Liver (tissue), 9 donors: ENCODE data around the gene BRD3OS. TPM values are rescaled to one million over a fixed set of nuclear protein-coding genes. Genes with fewer than 3 reads are reported as not detected.

ENCODE experiments used
- DNase-seq: peaks from one replicate; pipeline ENCODE4 v3.0.0-alpha.2; 2017; ENCODE audit warnings: low spot score
- H3K27ac ChIP-seq, 2 donors: one replicate each; pipeline ENCODE4 v1.7.0; 2013; ENCODE audit warnings: inconsistent platforms in 2 of 2, low read length in 2 of 2, control low read depth in 1 of 2, low read depth in 1 of 2, mild to moderate bottlenecking in 1 of 2
- H3K27me3 ChIP-seq, 4 donors: one replicate each; pipeline versions ENCODE4 v1.6.1 to v1.7.0; 2013; ENCODE audit warnings: low read length in 3 of 4, inconsistent platforms in 1 of 4, mild to moderate bottlenecking in 1 of 4, moderate library complexity in 1 of 4; ENCODE audit not compliant: control insufficient read depth in 4 of 4, insufficient read depth in 4 of 4
- H3K36me3 ChIP-seq, 4 donors: one replicate each; pipeline versions ENCODE4 v1.6.1 to v1.7.0; 2013; ENCODE audit warnings: low read length in 3 of 4, mild to moderate bottlenecking in 3 of 4, low read depth in 1 of 4, moderate library complexity in 1 of 4; ENCODE audit not compliant: control insufficient read depth in 4 of 4, insufficient read depth in 3 of 4
- H3K4me1 ChIP-seq, 4 donors: one replicate each; pipeline versions ENCODE4 v1.6.1 to v1.7.0; 2013; ENCODE audit warnings: low read length in 3 of 4, mild to moderate bottlenecking in 3 of 4, moderate library complexity in 1 of 4; ENCODE audit not compliant: control insufficient read depth in 4 of 4, insufficient read depth in 4 of 4
- H3K4me3 ChIP-seq, 3 donors: one replicate each; pipeline versions ENCODE4 v1.6.1 to v1.7.0; 2013; ENCODE audit warnings: low read length in 3 of 3, control low read depth in 1 of 3, low read depth in 1 of 3, mild to moderate bottlenecking in 1 of 3
- H3K9ac ChIP-seq, 2 donors: one replicate each; pipeline ENCODE4 v1.7.0; 2013; ENCODE audit warnings: low read length in 2 of 2, mild to moderate bottlenecking in 2 of 2, moderate library complexity in 2 of 2, control low read depth in 1 of 2, low read depth in 1 of 2
- H3K9me3 ChIP-seq, 4 donors: one replicate each; pipeline versions ENCODE4 v1.6.1 to v1.7.0; 2013; ENCODE audit warnings: low read length in 3 of 4; ENCODE audit not compliant: control insufficient read depth in 4 of 4
- EGR1 ChIP-seq, 2 donors: IDR thresholded peaks; 2 replicates each; pipeline ENCODE4 v1.6.1; 2016 to 2018; ENCODE audit warnings: antibody characterized with exemption in 2 of 2, low read depth in 2 of 2
- FOXA1 ChIP-seq: IDR thresholded peaks from 2 replicates; pipeline ENCODE4 v1.6.1; 2016; ENCODE audit warnings: antibody characterized with exemption
- FOXA2 ChIP-seq: IDR thresholded peaks from 2 replicates; pipeline ENCODE4 v1.6.1; 2016; ENCODE audit warnings: antibody characterized with exemption
- GABPA ChIP-seq, 2 donors: IDR thresholded peaks in 1 of 2; conservative IDR thresholded peaks in 1 of 2; 2 replicates each; pipeline ENCODE4 v1.6.1; 2016; ENCODE audit warnings: antibody characterized with exemption in 2 of 2, mild to moderate bottlenecking in 1 of 2, moderate library complexity in 1 of 2
- HNF4A ChIP-seq, 2 donors: conservative IDR thresholded peaks; 2 replicates each; pipeline ENCODE4 v1.6.1; 2016; ENCODE audit warnings: antibody characterized with exemption in 2 of 2, mild to moderate bottlenecking in 2 of 2
- HNF4G ChIP-seq: IDR thresholded peaks from 2 replicates; pipeline ENCODE4 v1.6.1; 2016; ENCODE audit warnings: antibody characterized with exemption
- JUND ChIP-seq, 2 donors: IDR thresholded peaks; 2 replicates each; pipeline ENCODE4 v1.6.1; 2016; ENCODE audit warnings: antibody characterized with exemption in 2 of 2
- NR2F2 ChIP-seq: IDR thresholded peaks from 2 replicates; pipeline ENCODE4 v1.6.1; 2016; ENCODE audit warnings: antibody characterized with exemption
- RAD21 ChIP-seq, 2 donors: IDR thresholded peaks; 2 replicates each; pipeline ENCODE4 v1.6.1; 2016; ENCODE audit warnings: antibody characterized with exemption in 2 of 2, mild to moderate bottlenecking in 2 of 2
- RXRA ChIP-seq, 2 donors: IDR thresholded peaks; 2 replicates each; pipeline ENCODE4 v1.6.1; 2017 to 2018; ENCODE audit warnings: antibody characterized with exemption in 2 of 2, mild to moderate bottlenecking in 1 of 2
- SP1 ChIP-seq: IDR thresholded peaks from 2 replicates; pipeline ENCODE4 v1.6.1; 2018; ENCODE audit warnings: antibody characterized with exemption, mild to moderate bottlenecking
- TAF1 ChIP-seq: conservative IDR thresholded peaks from 2 replicates; pipeline ENCODE4 v1.6.1; 2016; ENCODE audit warnings: antibody characterized with exemption, mild to moderate bottlenecking
- YY1 ChIP-seq: IDR thresholded peaks from 2 replicates; pipeline ENCODE4 v1.6.1; 2016; ENCODE audit warnings: antibody characterized with exemption, mild to moderate bottlenecking
- WGBS: extraction: QIAGEN DNeasy Blood & Tissue Kit; methylation state at CpG from one replicate; pipeline ENCODE4 v1.1.7; 2013; 5-methylcytosine and 5-hydroxymethylcytosine counted together
- polyA plus RNA-seq, 2 donors: library from polyadenylated mRNA; stranded (reverse) in 1 of 2; unstranded in 1 of 2; fragments of 200-250 nt in 1 of 2; fragments of >200 nt in 1 of 2; fragmentation: Nextera tagmentation in 1 of 2; extraction: Ambion mirVana in 1 of 2; gene quantifications; one replicate each; pipeline versions ENCODE4 v1.2.1 to v1.2.3, GENCODE V29; 2013 to 2015
- total RNA-seq, 2 donors: library from RNA; depleted of rRNA; stranded (reverse); fragments of >200 nt; gene quantifications; one replicate each; pipeline ENCODE4 v1.2.3, GENCODE V29; 2014
- TF ChIP-seq, protein P1 (sequence below): IDR thresholded peaks from 2 replicates; pipeline ENCODE4 v1.6.1; 2016; ENCODE audit warnings: antibody characterized with exemption, mild to moderate bottlenecking
- TF ChIP-seq, protein P2 (sequence below): fragments of 150-350 bp; IDR thresholded peaks from 2 replicates; pipeline ENCODE4 v1.5.1; 2017; ENCODE audit warnings: improper control_type of control experiment, low read depth, low read length; ENCODE audit not compliant: missing input control
- TF ChIP-seq, protein P3 (sequence below): IDR thresholded peaks from 2 replicates; pipeline ENCODE4 v1.6.1; 2016; ENCODE audit warnings: antibody characterized with exemption
- TF ChIP-seq, protein P4 (sequence below): IDR thresholded peaks from 2 replicates; pipeline ENCODE4 v1.6.1; 2016; ENCODE audit warnings: antibody characterized with exemption
- TF ChIP-seq, protein P5 (sequence below): IDR thresholded peaks from 2 replicates; pipeline ENCODE4 v1.6.1; 2016; ENCODE audit warnings: antibody characterized with exemption
- donor health status: healthy.
- donor health status: healthy.
- donor health status: healthy.
- donor health status: healthy.
- donor health status: healthy.

BRD3OS gene
- total and polyA plus RNA-seq, 4 donors: 2.1 to 5.1 (median 2.9) TPM

DNA sequence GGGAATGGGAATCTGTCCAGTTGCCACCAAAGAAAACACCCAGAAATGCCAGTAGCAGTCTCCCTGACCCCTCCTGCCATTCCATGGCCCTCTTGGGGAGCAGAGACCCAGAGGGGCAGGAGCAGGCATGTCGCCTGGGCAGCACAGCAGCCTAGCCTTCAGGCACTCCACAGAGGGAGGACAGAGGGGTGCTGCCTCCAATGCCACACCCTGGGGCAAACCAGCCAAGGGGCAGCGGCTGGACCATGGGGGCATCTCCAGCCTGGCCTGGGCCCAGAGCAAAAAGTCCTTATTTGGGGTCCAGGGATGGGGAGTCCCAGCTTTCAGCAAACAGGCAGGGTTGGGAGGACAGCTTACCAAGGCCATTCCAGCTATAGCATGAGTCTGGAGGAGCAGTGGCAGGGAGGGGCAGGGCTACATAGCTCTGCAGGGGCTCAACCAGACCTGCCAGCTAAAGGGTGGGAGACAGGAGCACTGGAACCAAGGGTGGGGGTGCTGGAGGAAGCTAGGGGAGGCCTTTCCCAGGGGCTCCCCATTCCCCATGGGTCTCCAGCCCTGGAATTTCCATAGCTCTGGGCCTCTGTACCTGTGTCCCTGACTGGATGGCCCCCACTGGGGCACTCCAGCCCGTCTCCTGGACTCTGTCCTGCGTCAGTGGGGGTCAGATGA lies 35.9 kb downstream of the BRD3OS start:
- TF ChIP-seq EGR1 (IDR thresholded peaks at IDR 0.05; ENCODE audit: low read depth in 2 of 2): no peak
- TF ChIP-seq, protein P1, sequence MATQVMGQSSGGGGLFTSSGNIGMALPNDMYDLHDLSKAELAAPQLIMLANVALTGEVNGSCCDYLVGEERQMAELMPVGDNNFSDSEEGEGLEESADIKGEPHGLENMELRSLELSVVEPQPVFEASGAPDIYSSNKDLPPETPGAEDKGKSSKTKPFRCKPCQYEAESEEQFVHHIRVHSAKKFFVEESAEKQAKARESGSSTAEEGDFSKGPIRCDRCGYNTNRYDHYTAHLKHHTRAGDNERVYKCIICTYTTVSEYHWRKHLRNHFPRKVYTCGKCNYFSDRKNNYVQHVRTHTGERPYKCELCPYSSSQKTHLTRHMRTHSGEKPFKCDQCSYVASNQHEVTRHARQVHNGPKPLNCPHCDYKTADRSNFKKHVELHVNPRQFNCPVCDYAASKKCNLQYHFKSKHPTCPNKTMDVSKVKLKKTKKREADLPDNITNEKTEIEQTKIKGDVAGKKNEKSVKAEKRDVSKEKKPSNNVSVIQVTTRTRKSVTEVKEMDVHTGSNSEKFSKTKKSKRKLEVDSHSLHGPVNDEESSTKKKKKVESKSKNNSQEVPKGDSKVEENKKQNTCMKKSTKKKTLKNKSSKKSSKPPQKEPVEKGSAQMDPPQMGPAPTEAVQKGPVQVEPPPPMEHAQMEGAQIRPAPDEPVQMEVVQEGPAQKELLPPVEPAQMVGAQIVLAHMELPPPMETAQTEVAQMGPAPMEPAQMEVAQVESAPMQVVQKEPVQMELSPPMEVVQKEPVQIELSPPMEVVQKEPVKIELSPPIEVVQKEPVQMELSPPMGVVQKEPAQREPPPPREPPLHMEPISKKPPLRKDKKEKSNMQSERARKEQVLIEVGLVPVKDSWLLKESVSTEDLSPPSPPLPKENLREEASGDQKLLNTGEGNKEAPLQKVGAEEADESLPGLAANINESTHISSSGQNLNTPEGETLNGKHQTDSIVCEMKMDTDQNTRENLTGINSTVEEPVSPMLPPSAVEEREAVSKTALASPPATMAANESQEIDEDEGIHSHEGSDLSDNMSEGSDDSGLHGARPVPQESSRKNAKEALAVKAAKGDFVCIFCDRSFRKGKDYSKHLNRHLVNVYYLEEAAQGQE: no peak
- TF ChIP-seq SP1: no peak
- no peak for TF ChIP-seq GABPA (IDR thresholded peaks at IDR 0.05 in 1 of 2, conservative IDR thresholded peaks at IDR 0.05 in 1 of 2)
- no peak for TF ChIP-seq YY1
- TF ChIP-seq NR2F2: no peak
- TF ChIP-seq, protein P2, sequence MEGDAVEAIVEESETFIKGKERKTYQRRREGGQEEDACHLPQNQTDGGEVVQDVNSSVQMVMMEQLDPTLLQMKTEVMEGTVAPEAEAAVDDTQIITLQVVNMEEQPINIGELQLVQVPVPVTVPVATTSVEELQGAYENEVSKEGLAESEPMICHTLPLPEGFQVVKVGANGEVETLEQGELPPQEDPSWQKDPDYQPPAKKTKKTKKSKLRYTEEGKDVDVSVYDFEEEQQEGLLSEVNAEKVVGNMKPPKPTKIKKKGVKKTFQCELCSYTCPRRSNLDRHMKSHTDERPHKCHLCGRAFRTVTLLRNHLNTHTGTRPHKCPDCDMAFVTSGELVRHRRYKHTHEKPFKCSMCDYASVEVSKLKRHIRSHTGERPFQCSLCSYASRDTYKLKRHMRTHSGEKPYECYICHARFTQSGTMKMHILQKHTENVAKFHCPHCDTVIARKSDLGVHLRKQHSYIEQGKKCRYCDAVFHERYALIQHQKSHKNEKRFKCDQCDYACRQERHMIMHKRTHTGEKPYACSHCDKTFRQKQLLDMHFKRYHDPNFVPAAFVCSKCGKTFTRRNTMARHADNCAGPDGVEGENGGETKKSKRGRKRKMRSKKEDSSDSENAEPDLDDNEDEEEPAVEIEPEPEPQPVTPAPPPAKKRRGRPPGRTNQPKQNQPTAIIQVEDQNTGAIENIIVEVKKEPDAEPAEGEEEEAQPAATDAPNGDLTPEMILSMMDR: no peak
- no peak for TF ChIP-seq JUND (IDR thresholded peaks at IDR 0.05)
- no peak for TF ChIP-seq HNF4G
- no peak for TF ChIP-seq FOXA1
- TF ChIP-seq, protein P3, sequence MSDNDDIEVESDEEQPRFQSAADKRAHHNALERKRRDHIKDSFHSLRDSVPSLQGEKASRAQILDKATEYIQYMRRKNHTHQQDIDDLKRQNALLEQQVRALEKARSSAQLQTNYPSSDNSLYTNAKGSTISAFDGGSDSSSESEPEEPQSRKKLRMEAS: no peak
- TF ChIP-seq, protein P4, sequence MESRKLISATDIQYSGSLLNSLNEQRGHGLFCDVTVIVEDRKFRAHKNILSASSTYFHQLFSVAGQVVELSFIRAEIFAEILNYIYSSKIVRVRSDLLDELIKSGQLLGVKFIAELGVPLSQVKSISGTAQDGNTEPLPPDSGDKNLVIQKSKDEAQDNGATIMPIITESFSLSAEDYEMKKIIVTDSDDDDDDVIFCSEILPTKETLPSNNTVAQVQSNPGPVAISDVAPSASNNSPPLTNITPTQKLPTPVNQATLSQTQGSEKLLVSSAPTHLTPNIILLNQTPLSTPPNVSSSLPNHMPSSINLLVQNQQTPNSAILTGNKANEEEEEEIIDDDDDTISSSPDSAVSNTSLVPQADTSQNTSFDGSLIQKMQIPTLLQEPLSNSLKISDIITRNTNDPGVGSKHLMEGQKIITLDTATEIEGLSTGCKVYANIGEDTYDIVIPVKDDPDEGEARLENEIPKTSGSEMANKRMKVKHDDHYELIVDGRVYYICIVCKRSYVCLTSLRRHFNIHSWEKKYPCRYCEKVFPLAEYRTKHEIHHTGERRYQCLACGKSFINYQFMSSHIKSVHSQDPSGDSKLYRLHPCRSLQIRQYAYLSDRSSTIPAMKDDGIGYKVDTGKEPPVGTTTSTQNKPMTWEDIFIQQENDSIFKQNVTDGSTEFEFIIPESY: no peak
- no peak for TF ChIP-seq FOXA2
- no peak for TF ChIP-seq TAF1
- TF ChIP-seq RXRA (IDR thresholded peaks at IDR 0.05): no peak
- TF ChIP-seq, protein P5, sequence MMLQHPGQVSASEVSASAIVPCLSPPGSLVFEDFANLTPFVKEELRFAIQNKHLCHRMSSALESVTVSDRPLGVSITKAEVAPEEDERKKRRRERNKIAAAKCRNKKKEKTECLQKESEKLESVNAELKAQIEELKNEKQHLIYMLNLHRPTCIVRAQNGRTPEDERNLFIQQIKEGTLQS: no peak
- TF ChIP-seq RAD21 (IDR thresholded peaks at IDR 0.05): no peak
- no peak for TF ChIP-seq HNF4A (conservative IDR thresholded peaks at IDR 0.05)
- WGBS: 95% methylated on average over 4 of the region's 4 CpGs
- no peak overlapping the region for H3K9ac ChIP-seq
- H3K27me3 ChIP-seq: no peaks in the 10 kb centered on the region
- H3K9me3 ChIP-seq: no peaks in the 10 kb centered on the region
- no peaks in the 10 kb centered on the region for H3K36me3 ChIP-seq
- DNase-seq: no peak
- peaks cover 33 to 68% (median 54%) of the 10 kb centered on the region in 4 donors for H3K4me1 ChIP-seq
- no peak overlapping the region for H3K27ac ChIP-seq
- no peak overlapping the region for H3K4me3 ChIP-seq
